Upper lobe of left lung (tissue), 6 donors: Measurements from ENCODE around the gene CD200R1. TPM values are rescaled to one million over a fixed set of nuclear protein-coding genes. Genes with fewer than 3 reads are reported as not detected.
A peak's percentile ranks its signal among the peaks of the same experiment; 100 is the strongest.

ENCODE experiments used
- ATAC-seq, 2 donors: fragments of 200-7000 bp; cut with Tn5 transposase; one replicate each; pipeline ENCODE4 v1.9.1; 2022; ENCODE audit warnings: mild to moderate bottlenecking in 2 of 2, moderate library complexity in 2 of 2; ENCODE audit not compliant: low FRiP score in 2 of 2
- DNase-seq, 2 donors: peaks; one replicate each; pipeline ENCODE4 v3.0.0-alpha.2; 2019 to 2020
- H3K27ac ChIP-seq, 4 donors: fragments of 200-600 bp; sonication (generic); one replicate each; pipeline ENCODE4 v1.5.1; 2016 to 2019
- H3K27me3 ChIP-seq, 4 donors: fragments of 200-600 bp; sonication (generic); one replicate each; pipeline ENCODE4 v1.5.1; 2017 to 2019
- H3K36me3 ChIP-seq, 4 donors: fragments of 200-600 bp; sonication (generic); one replicate each; pipeline ENCODE4 v1.5.1; 2016 to 2019
- H3K4me1 ChIP-seq, 4 donors: fragments of 200-600 bp; sonication (generic); one replicate each; pipeline ENCODE4 v1.5.1; 2018 to 2019
- H3K4me3 ChIP-seq, 4 donors: fragments of 200-600 bp; sonication (generic); one replicate each; pipeline ENCODE4 v1.5.1; 2017 to 2019; ENCODE audit warnings: mild to moderate bottlenecking in 2 of 4, moderate library complexity in 1 of 4
- H3K9me3 ChIP-seq, 4 donors: fragments of 200-600 bp; sonication (generic); one replicate each; pipeline ENCODE4 v1.5.1; 2018 to 2019
- EP300 ChIP-seq, 4 donors: sonication (generic); formaldehyde crosslinking; IDR thresholded peaks; one replicate each; pipeline ENCODE4 v1.5.1; 2017; ENCODE audit warnings: antibody characterized with exemption in 4 of 4, control low read depth in 2 of 4
- POLR2A ChIP-seq, 4 donors: fragments of 450-650 bp; IDR thresholded peaks; one replicate each; pipeline ENCODE4 v1.5.1; 2016 to 2017; ENCODE audit warnings: antibody characterized with exemption in 4 of 4, mild to moderate bottlenecking in 2 of 4
- POLR2AphosphoS5 ChIP-seq, 2 donors: sonication (generic); formaldehyde crosslinking; IDR thresholded peaks; one replicate each; pipeline ENCODE4 v1.5.1; 2017; ENCODE audit warnings: antibody characterized with exemption in 2 of 2
- WGBS, 2 donors: methylation state at CpG; one replicate each; pipeline ENCODE4 v1.1.5; 2017 to 2018; 5-methylcytosine and 5-hydroxymethylcytosine counted together
- total RNA-seq, 6 donors: library from RNA; depleted of rRNA in 4 of 6; stranded (reverse); fragments of >200 nt in 4 of 6; gene quantifications; one replicate each; pipeline versions ENCODE4 v1.1.0 to v1.2.1, GENCODE V29; 2016 to 2021
- TF ChIP-seq, protein P1 (sequence below), 6 experiments: fragments of 450-650 bp in 4 of 6; fragments of 200-600 bp in 2 of 6; sonication (generic) in 2 of 6; IDR thresholded peaks; one replicate each; pipeline ENCODE4 v1.5.1; 2016 to 2019; ENCODE audit warnings: antibody characterized with exemption in 6 of 6
- donor health status: DM: no; HTN: no; CAD: no; lungs with moderate emphysema.
- donor health status: DM: no; HTN: yes; CAD: no; lungs with severe emphysema.

CD200R1 gene
- total RNA-seq, 6 donors from 2014 or later, result under 0.01 to 2.5 (median 1.1) TPM; not detected in 1

DNA sequence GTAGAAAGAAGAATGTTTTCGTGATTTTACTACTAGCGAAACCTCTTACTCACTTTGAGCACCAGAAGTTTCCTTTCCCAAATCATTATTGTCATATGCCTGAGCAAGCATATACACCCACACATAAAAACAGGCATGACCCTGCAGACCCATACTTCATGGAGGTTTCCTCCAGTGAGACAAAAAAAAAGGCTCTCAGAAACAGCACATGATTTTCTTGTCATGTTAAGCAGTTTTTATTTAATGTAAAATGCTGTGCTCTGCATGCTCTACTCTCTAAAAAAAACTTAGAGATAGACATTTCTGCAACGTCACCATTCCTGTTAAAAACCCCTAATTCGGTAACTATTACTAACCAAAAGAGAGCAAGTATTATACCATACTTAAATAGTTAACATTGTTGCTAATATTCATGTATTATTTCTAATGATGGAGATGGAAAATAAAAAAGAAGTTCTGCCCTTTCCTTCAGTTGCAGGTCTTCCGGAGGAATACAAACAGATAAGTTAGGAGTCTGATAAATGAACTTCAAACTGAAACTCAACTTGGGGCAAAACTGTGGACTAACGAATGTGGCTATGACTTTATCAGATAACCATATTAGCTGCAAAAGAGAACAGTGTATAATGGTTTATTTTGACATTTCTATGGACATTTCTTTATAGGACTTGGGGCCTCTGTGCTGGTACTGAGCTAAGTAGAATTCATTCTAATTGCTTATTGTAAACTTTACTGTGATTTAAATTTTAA, 15.9 kb downstream of the CD200R1 start:
- H3K36me3 ChIP-seq, result no peaks in the 10 kb centered on the region
- no peaks in the 10 kb centered on the region for H3K27me3 ChIP-seq
- TF ChIP-seq POLR2AphosphoS5 (IDR thresholded peaks at IDR 0.05), result no peak
- TF ChIP-seq POLR2A (IDR thresholded peaks at IDR 0.05), result no peak
- TF ChIP-seq, protein P1, sequence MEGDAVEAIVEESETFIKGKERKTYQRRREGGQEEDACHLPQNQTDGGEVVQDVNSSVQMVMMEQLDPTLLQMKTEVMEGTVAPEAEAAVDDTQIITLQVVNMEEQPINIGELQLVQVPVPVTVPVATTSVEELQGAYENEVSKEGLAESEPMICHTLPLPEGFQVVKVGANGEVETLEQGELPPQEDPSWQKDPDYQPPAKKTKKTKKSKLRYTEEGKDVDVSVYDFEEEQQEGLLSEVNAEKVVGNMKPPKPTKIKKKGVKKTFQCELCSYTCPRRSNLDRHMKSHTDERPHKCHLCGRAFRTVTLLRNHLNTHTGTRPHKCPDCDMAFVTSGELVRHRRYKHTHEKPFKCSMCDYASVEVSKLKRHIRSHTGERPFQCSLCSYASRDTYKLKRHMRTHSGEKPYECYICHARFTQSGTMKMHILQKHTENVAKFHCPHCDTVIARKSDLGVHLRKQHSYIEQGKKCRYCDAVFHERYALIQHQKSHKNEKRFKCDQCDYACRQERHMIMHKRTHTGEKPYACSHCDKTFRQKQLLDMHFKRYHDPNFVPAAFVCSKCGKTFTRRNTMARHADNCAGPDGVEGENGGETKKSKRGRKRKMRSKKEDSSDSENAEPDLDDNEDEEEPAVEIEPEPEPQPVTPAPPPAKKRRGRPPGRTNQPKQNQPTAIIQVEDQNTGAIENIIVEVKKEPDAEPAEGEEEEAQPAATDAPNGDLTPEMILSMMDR (IDR thresholded peaks at IDR 0.05), result no peak
- no peak for TF ChIP-seq EP300 (IDR thresholded peaks at IDR 0.05)
- no peaks in the 10 kb centered on the region for H3K4me1 ChIP-seq
- 44 to 46% methylated on average over 6 of the region's 6 CpGs for WGBS, 2 donors
- ATAC-seq (no peak), DNase-seq (no peak)
- no peak overlapping the region for H3K27ac ChIP-seq
- H3K9me3 ChIP-seq, result peaks cover 0 to 8% (median 6%) of the 10 kb centered on the region in 4 donors
- no peak overlapping the region for H3K4me3 ChIP-seq

DNA sequence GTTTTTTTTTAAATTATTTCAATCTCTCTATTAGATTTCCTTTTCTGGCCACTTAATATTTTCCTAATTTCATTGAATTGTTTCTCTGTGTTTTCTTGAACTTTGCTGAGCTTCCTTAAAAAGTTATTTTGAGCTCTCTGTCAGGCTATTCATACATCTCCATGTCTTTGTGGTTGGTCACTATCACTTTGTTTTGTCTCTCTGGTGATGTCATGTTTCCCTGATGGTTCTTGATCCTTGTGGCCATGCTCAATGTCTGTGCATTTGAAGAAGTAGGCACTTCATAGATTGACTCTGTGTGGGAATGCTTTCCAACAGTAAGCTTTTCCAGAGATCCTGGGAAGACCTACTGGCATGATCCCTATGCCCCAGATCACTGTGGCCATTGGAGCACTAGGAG, 18.6 kb downstream of the CD200R1 start:
- DNase-seq (no peak), ATAC-seq (no peak)
- Histone ChIP-seq H3K27me3 (no peaks in the 10 kb centered on the region), H3K4me3 (no peak overlapping the region), H3K27ac (no peak overlapping the region), H3K4me1 (no peaks in the 10 kb centered on the region), H3K36me3 (no peaks in the 10 kb centered on the region), H3K9me3 (no peaks in the 10 kb centered on the region)
- TF ChIP-seq POLR2A (IDR thresholded peaks at IDR 0.05) (no peak), EP300 (IDR thresholded peaks at IDR 0.05) (no peak), POLR2AphosphoS5 (IDR thresholded peaks at IDR 0.05) (no peak)
- TF ChIP-seq, protein P1 (IDR thresholded peaks at IDR 0.05), result no peak

DNA sequence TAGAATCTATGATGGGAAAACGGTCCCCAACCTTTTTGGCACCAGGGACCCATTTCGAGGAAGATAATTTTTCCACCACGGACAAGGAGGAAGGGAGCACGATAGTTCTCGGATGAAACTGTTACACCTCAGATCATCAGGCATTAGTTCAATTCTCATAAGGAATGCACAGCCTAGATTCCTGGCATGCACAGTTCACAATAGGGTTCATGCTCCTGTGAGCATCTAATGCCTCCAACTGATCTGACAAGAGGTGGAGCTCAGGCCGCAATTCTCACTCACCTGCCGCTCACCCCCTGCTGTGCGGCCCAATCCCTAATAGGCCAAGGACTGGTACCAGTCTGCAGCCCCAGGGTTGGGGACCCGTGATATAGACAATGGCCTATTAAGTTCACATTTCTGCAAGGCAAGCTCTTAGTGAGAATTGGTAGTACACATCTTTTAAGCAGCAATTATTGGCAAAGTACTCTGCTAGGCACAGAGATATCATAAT, 26.5 kb downstream of the CD200R1 start:
- ATAC-seq (no peak), DNase-seq (peak in 1 of 2 donors; percentile 4)
- Histone ChIP-seq H3K4me3 (no peak overlapping the region), H3K36me3 (no peaks in the 10 kb centered on the region), H3K27ac (no peak overlapping the region), H3K4me1 (no peaks in the 10 kb centered on the region), H3K9me3 (no peaks in the 10 kb centered on the region), H3K27me3 (no peaks in the 10 kb centered on the region)
- no peak for TF ChIP-seq EP300 (IDR thresholded peaks at IDR 0.05)
- TF ChIP-seq POLR2AphosphoS5 (IDR thresholded peaks at IDR 0.05), result no peak
- TF ChIP-seq POLR2A (IDR thresholded peaks at IDR 0.05), result no peak
- TF ChIP-seq, protein P1 (IDR thresholded peaks at IDR 0.05), result no peak
- 86 to 91% methylated on average over 9 of the region's 9 CpGs for WGBS, 2 donors

DNA sequence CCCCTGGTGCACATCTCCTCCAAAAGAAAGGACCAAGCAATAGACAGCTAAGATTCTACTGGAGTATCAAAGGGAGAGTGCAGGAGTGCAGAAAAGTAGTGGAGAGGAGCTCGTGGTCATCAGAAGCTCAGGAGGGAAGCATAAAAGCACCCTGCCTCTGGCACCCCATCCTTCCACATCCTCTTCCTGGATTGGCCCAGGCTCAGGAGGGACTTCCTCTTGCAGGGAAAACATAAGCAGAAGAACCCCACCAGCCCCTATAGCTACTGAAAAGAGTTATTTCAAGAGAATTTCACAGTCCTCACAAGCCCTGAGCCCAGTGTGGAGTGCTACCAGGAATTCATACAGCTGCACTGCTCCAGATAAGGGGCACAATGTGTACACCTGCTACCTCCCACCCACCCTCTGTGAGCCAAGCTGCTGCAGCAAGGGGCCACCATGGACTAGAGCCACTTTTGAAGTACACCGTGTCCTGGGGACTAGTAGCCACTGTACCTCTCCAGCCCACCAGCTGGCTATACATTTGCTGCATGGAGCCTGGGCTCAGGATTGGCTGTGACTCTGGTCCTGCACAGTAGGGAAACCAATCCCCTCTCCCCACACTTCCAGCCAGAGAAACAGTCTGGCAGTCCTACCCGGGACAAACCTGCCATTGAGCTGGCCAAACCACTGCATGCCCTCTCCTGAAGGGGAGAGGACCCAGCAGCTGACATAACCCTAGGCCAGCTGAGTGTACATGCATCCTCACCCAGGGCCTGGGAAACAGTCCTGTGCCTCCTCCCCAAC, 43.0 kb downstream of the CD200R1 start:
- 64 to 78% methylated on average over 3 of the region's 3 CpGs for WGBS, 2 donors
- Histone ChIP-seq H3K27ac (no peak overlapping the region), H3K4me1 (no peaks in the 10 kb centered on the region), H3K9me3 (peaks cover 0 to 8% (median 0%) of the 10 kb centered on the region in 4 donors), H3K36me3 (no peaks in the 10 kb centered on the region), H3K4me3 (no peak overlapping the region), H3K27me3 (no peaks in the 10 kb centered on the region)
- DNase-seq, result peak in 1 of 2 donors; percentile 22
- TF ChIP-seq POLR2A (IDR thresholded peaks at IDR 0.05) (no peak), EP300 (IDR thresholded peaks at IDR 0.05) (no peak), POLR2AphosphoS5 (IDR thresholded peaks at IDR 0.05) (no peak)
- TF ChIP-seq, protein P1 (IDR thresholded peaks at IDR 0.05), result no peak
- peak in 1 of 2 donors; percentile 53 for ATAC-seq
